GM12872 (cell line): ENCODE results near the gene SPACDR.

Experiments used
- TF ChIP-seq, protein P1 (sequence below): IDR thresholded peaks from 3 replicates; pipeline ENCODE4 v1.5.1; 2011; ENCODE audit warnings: low read depth, mild to moderate bottlenecking, low read length, moderate library complexity; ENCODE audit not compliant: insufficient read depth

SPACDR gene

DNA sequence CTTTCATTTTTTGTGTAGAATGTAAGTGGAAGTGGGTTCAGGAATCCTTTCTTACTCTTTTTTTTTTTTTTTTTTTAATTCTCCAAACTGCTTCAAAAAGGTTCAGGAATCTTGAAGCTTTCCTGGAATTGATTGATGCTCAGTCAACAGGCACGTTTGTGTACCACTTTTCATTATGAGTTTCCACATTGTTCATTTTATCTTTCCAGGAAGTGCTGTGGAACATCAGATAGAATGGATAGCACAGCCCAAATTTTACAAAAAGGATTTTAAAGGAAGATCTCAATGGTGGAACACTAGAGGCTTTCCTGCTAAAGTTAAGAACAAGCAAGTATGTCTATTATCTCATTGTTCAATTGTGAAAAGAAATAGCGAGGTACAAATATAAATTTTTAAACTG, 25.9 kb downstream of the SPACDR start:
- TF ChIP-seq, protein P1, sequence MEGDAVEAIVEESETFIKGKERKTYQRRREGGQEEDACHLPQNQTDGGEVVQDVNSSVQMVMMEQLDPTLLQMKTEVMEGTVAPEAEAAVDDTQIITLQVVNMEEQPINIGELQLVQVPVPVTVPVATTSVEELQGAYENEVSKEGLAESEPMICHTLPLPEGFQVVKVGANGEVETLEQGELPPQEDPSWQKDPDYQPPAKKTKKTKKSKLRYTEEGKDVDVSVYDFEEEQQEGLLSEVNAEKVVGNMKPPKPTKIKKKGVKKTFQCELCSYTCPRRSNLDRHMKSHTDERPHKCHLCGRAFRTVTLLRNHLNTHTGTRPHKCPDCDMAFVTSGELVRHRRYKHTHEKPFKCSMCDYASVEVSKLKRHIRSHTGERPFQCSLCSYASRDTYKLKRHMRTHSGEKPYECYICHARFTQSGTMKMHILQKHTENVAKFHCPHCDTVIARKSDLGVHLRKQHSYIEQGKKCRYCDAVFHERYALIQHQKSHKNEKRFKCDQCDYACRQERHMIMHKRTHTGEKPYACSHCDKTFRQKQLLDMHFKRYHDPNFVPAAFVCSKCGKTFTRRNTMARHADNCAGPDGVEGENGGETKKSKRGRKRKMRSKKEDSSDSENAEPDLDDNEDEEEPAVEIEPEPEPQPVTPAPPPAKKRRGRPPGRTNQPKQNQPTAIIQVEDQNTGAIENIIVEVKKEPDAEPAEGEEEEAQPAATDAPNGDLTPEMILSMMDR: no peak

- TF ChIP-seq, protein P1: no peak
These were observed 26.6 kb downstream of the SPACDR start for GRCh38 chr7:100437150-100438100.

- TF ChIP-seq, protein P1: no peak
These were observed 28.4 kb downstream of the SPACDR start for GRCh38 chr7:100435401-100436304.

DNA sequence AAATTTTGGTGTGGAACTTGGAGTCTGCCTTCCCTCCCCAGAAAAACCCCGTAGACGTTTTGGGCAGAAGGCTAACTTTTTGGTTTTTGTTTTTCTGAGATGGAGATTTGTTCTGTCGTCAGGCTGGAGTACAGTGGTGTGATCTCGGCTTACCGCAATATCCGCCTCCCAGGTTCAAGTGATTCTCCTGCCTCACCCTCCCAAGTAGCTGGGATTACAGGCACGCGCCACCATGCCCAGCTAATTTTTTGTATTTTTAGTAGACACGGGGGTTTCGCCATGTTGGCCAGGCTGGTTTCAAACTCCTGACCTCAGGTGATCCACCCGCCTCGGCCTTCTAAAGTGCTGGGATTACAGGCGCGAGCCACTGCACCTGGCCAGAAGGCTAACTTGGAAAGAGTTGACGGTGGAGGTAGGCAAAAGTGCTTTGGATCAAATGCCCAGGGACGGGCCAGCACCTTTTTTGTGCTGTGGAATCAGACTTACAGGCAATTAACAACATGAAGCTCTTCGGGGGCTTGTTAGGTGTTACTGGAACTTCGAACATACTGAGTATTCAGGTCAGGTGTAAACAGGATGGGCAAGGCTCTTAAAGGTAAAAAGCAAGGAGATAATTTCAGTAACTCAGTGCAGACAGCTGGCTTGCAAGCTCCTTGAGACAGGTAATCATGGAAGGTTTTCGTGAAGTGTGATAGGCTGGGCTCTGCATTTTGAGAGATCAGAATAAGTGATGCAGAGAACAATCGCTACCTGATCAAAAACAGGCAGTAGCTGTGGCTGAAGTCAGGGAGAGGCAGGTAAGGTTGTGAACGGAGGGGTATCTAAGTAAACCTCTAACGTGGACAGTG, 29.5 kb downstream of the SPACDR start:
- TF ChIP-seq, protein P1: no peak

GRCh38 chr7:100433592-100434296, 30.3 kb downstream of the SPACDR start:
- TF ChIP-seq, protein P1: no peak

DNA sequence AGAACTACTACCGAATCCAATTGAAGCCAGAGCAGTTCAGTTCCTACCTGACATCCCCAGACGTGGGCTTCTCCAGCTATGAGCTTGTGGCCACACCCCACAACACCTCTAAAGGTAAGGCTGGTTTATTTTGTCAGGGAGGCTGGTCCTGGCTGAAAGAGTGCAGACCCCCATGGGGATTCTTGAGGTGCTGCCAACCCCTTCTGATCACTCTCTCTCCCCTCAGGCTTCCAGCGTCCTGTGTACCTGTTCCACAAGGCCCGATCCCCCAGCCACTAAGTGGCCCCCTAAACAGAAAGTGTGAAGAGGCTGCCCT, 30.8 kb downstream of the SPACDR start:
- TF ChIP-seq, protein P1: no peak
